Lower leg skin (tissue), 3 donors: ENCODE data around the gene MVP.

Source experiments
- POLR2A ChIP-seq, 2 donors: fragments of 450-650 bp; IDR thresholded peaks; one replicate each; pipeline ENCODE4 v1.6.1; 2016 to 2017; ENCODE audit warnings: antibody characterized with exemption in 2 of 2, mild to moderate bottlenecking in 1 of 2, moderate library complexity in 1 of 2
- TF ChIP-seq, protein P1 (sequence below), 3 donors: fragments of 450-650 bp; IDR thresholded peaks; one replicate each; pipeline ENCODE4 v1.5.1; 2016; ENCODE audit warnings: antibody characterized with exemption in 3 of 3, mild to moderate bottlenecking in 3 of 3, moderate library complexity in 2 of 3

DNA sequence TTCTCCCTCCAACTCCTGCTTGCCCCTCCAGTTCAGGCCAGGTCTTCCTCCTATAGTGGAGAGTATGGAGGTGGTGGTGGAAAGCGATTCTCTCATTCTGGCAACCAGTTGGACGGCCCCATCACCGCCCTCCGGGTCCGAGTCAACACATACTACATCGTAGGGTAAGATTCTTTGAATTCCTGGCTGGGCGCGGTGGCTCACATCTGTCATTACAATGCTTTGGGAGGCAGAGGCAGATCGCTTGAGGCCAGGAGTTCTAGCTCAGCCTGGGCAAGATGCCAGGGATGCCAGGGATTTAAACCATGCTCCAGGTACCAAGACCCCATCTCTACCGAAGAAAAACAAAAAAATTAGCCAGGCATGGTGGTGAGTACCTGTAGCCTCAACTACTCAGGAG is 40.8 kb upstream of the MVP start:
- TF ChIP-seq POLR2A (IDR thresholded peaks at IDR 0.05), result no peak
- TF ChIP-seq, protein P1, sequence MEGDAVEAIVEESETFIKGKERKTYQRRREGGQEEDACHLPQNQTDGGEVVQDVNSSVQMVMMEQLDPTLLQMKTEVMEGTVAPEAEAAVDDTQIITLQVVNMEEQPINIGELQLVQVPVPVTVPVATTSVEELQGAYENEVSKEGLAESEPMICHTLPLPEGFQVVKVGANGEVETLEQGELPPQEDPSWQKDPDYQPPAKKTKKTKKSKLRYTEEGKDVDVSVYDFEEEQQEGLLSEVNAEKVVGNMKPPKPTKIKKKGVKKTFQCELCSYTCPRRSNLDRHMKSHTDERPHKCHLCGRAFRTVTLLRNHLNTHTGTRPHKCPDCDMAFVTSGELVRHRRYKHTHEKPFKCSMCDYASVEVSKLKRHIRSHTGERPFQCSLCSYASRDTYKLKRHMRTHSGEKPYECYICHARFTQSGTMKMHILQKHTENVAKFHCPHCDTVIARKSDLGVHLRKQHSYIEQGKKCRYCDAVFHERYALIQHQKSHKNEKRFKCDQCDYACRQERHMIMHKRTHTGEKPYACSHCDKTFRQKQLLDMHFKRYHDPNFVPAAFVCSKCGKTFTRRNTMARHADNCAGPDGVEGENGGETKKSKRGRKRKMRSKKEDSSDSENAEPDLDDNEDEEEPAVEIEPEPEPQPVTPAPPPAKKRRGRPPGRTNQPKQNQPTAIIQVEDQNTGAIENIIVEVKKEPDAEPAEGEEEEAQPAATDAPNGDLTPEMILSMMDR (IDR thresholded peaks at IDR 0.05), result no peak
